NCI-H1417 (cell line): Measurements from ENCODE around the gene NDUFS7.
"Not testable (repeated sequence)": the region's sequence is repeated elsewhere in the genome, so short reads cannot be mapped to it uniquely, and the experiment has no call there.

Experiments
- DNase-seq, 3 experiments: peaks; one replicate each; lab custom pipeline; 2025; lab: John Stamatoyannopoulos, UW

The NDUFS7 gene

DNA sequence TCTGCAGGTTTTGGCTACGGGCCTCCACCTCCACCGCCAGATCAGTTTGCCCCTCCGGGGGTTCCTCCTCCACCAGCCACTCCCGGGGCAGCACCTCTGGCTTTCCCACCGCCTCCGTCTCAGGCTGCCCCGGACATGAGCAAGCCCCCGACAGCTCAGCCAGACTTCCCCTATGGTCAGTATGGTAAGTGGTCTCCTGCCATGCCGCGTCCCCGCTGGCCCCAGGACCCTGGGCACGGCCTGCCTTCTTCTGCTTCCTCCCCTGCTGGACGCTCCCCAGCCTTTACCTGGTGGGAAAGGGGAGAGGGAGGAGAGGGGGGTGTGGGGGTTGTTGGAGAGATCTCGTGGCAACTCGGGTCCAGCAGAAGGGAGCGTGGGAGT, 48.8 kb downstream of the NDUFS7 start:
- DNase-seq: no peak

DNA sequence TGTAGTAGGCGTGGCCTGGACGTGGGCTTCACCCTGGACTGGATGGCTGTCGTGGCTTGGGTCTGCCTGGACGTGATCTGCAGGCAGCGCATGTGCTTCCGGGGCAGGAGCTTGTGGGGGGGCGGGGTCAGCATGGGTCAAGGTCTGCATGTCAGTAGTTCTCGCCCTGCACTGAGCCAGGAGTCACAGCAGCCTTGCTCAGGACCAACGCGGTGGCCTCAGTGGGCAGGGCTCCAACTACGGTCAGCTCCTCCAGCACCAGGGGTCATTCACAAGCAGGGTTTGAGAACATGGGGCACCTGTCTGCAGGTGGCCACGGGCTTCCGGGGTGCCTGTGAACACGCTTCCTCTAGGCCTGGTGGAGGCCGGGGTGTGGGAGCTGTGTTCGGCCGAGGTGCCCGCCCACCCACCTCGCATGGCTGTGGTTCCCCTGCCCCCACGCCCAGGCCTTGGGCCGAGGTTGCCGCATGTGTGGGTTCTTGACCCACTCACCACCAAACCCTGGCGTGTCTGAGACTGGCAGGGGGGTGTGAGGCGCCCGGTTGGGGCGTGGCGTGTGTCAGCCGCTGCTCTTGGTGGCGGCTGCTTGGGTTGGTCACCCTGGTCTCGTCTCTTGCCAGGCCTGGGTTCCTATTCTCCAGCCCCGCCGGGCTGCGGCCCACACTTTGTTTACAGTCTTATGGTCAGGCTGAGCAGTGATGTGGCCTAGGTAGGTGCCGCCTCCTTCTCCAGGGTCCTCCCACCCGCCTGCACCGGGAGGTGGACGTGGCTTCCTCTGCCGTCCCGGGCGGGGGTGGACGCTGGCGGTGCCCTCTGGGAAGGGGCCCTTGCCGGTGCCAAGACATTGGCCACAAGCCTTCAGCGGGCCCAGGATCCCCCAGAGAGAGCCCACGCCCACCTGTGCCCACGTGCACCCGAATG, 49.7 kb downstream of the NDUFS7 start:
- DNase-seq: no peak

DNA sequence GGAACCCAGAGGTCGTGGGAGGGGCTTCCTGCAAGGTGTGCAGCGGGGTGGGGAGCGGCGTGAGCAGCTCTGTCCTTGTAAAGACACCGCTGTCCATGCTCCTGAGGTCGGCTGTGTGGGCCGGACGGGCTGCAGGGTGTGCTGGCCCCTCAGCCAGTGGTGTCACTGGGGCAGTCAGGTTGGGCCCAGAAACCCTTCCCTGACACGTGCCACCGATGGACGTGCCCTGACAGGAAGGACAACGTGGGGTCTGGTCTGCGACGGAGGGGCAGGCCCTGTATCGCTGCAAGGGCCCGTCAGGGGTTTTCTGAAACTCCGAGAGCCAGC, 50.3 kb downstream of the NDUFS7 start:
- DNase-seq: no peak

DNA sequence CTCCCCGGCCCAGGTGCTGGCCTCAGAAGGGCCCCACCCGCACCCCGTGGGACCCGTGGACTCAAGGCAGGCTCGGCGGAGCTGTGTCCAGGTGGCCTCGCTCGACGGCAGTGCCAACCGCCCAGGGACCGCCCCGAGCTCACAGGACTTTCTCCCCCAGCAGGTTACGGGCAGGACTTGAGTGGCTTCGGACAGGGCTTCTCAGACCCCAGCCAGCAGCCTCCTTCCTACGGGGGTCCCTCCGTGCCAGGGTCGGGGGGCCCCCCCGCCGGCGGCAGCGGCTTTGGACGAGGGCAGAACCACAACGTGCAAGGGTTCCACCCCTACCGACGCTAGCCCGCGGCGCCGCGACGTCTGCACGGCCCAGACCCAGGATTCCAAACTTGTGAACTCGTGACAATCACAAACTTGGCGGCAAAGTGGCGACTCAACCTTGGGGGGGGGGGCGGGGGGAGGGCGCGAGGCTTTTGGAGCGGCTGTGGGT, 50.9 kb downstream of the NDUFS7 start:
- DNase-seq: no peak

DNA sequence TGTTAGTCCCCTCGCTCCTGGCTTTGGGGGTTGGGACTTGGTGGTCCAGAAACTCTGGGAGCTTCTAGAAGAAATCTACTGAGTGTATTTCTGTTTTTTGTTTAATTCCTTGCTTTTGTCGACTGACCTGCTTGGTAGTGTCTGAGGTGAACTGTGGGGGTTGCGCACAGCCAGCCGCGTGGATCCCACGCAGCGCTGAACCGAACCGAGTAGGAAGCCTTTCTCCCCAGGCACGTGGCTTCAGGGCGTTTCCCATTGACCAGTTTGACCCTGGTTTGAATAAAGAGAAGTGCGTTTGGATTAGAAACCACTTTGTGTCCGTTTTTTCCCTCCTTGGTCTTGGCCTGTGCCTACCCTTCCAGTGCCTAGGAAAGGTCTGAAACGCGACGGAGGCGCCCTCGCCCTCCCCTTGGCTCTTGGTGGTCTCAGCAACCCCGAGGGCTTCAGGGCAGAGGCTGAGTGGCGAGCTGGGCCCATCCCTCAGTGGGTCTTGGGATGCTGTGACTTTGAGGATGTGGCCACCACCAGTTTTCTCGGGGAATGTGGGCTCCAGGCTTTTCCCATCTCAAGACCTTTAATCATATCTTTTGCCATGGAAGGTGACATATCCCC, 51.8 kb downstream of the NDUFS7 start:
- DNase-seq: no peak

DNA sequence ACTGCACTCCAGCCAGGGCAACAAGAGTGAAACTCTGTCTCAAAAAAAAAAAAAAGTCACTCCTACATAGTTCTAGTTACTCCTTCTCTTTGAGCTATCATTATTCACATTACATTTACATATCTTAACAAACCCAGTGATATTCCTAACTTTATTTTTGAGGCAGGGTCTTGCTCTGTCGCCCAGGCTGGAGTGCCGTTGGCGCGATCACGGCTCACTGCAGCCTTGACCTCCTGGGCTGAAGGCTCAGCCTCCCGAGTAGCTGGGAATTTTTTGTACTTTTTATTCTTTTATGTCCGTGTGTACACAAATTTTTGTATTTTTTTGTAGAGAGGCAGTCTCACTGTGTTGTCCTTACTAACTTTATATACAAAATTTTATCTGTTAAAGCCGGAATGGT, 53.9 kb downstream of the NDUFS7 start:
- no peak for DNase-seq

DNA sequence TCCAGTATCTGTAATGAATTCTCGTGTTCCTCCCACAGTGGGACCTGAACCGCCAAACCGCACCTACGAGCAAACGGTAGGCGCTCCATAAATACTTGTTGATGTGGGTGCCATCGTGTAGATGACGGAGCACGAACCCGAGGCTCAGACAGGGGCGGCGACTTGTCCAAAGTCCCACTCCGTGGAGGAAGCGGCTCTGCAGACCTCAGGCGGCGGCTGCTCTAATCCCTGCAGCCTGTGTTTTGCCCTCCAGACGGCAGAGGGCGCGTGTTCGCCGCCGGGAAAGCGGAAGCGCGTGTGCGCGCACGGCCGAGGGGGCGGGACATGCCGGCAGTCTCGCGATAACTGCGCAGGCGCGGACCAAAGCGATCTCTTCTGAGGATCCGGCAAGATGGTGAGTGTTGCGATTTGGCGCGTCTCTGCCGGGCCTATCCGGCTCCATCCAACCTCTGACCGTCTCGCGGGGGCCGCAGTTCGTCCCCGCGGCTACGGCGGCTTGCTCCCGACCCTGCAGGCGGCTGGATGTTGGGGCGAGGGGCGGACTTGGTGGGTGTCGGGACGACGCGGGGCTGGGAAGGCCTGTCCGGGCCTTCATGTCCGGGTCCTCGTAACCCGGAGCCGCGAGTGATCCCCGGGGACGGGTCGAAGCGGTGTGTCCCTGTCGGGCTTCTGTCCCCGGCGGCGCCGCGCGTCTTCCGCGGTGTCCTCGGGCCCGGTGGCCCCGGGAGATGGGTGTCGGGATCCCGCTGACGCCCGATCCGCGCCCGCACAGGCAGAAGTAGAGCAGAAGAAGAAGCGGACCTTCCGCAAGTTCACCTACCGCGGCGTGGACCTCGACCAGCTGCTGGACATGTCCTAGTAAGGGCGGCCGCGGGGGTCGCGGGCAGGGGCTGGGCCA, 54.6 kb downstream of the NDUFS7 start, which contains the start of gene RPS15:
RPS15 (plus strand) TSS at position 362 of the 898 bp plus-strand sequence; CDS start at position 392, 30 bp downstream.
- peak; percentile 95 to 98 (median 97) for DNase-seq

DNA sequence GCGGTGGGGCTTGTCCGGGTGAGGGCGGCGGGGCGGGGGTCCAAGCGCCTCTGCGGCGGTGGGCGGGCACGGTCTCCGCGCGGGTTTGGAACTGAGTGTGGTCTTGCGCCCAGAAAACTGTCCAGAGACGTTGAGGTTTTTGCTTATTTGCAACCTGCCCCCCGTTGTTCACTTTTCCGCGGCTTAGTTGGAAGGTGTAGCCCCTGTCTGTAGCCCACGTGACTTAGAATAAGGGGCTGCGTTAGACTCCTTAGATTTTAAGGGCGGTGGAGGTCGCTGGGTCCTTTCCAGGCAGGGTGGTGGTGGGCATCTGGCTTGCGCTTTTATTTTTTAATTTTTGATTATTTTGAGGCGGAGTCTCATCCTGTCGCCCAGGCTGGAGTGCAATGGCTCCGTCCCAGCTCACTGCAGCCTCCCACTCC, 55.2 kb downstream of the NDUFS7 start:
- no peak for DNase-seq

DNA sequence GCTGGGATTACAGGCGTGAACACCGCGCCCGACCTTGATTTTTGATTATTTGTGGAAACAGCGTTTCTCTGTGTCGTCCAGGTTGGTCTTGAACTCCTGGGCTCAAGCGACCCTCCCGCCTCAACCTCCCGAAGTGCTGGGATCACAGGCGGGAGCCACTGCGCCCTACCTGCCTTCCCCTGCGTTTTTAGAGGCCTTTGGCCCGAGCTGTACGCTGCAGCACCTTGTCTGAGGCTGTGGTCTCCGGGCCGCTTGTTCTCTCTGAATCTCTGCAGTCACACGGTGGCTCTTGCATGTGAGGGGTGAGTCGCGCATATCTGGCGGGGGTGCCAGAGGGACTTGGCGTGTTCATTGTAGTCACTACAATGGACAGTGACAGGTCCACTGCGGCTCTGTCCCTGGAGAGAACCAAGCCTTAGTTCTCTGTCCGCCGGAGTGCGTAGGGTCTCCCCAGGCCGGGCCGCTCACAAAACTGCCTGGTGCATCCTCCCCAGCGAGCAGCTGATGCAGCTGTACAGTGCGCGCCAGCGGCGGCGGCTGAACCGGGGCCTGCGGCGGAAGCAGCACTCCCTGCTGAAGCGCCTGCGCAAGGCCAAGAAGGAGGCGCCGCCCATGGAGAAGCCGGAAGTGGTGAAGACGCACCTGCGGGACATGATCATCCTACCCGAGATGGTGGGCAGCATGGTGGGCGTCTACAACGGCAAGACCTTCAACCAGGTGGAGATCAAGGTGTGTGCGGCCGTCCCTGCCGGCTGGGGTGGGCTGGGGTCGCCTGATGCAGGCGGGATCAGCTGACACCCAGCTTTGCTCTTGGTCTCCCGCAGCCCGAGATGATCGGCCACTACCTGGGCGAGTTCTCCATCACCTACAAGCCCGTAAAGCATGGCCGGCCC, 56.1 kb downstream of the NDUFS7 start:
- DNase-seq: not testable (repeated sequence)

DNA sequence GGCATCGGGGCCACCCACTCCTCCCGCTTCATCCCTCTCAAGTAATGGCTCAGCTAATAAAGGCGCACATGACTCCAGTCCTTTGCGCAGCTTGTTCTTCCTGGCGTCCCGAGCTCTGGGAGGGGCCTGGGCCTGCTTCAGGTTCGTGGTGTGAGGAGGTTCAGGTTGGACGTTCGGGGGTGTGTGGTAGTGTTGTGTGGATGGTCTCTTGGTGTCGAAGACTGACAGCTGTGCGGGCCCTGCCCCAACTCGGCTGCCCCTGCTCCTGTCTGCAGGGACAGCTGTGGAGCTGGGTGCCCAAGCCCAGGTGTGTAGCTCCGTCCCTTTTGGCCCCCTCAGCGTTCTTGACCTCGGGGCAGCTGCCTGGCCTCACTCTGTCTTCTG, 56.7 kb downstream of the NDUFS7 start:
- no peak for DNase-seq

DNA sequence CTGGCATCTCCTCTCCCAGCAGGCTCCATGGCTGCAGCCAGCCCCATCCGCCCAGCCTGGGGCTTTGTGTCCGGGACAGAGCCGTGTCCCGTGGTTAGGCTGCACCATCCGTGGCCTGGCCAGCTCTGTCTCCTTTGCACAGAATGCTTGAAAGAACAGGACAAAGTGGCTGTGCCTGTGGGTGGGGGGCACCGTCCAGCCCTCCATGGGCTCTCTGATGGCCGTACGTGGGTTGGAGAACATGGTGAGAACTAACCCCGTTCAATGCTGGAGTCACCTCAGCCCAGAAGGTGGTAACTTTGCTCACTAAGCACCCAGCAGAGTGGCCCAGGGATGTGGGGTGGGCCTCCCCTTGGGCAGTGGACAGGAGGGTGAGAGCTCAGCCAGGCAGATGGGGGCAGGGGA, 57.3 kb downstream of the NDUFS7 start:
- DNase-seq: no peak

DNA sequence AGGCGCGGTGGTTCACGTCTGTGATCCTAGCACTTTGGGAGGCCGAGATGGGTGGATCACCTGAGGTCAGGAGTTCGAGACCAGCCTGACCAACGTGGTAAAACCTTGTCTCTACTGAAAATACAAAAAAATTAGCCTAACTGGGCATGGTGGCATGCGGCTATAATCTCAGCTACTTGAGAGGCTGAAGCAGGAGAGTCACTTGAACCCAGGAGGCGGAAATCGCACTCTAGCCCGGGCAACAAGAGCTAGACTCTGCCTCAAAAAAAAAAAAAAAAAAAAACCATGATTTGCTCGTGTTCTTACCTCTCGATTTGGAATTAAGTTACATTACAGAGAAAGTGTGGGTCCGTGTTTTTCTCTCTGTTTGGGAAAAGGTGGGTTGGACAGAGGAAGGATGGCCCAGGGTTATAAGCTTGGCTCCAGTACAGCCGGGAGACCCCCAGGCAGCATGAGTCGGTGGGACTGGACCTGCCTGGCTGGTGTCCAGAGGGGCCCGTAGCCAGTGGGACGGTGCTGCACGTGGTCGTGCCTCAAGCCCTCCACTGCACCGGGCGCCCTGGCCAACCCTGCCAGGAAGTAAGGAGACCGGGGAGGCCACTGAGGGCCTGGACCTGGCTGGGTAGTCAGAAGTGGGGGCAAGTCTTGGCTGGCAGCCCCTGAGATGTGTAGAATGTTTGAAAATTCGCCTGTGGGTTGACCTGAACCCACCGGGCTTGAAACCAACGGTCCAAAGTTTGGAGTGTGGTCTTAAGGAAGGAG, 58.2 kb downstream of the NDUFS7 start:
- no peak for DNase-seq
